ENCODE data around the gene RELA.

Gene RELA

DNA sequence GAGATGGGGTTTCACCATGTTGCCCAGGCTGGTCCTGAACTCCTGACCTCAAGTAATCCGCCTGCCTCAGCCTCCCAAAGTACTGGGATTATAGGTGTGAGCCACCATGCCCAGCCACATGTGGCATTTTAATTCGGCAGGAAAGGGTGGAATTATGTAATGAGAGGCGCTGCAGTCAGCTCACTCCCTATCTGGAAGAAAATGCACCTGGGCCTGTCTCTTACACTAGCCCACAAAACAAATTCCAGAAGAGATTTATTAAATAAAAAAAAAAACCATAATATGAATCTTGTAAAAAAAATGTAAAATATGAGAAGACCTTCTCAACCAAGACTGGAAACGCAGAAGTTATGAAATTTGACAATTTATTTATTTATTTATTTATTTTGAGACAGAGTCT lies 41.1 kb upstream of the RELA start:
- FAIRE-seq = no peak
- DNase-seq (ENCODE audit: insufficient read length, low spot score) = no peak
- TF ChIP-seq, protein P1, sequence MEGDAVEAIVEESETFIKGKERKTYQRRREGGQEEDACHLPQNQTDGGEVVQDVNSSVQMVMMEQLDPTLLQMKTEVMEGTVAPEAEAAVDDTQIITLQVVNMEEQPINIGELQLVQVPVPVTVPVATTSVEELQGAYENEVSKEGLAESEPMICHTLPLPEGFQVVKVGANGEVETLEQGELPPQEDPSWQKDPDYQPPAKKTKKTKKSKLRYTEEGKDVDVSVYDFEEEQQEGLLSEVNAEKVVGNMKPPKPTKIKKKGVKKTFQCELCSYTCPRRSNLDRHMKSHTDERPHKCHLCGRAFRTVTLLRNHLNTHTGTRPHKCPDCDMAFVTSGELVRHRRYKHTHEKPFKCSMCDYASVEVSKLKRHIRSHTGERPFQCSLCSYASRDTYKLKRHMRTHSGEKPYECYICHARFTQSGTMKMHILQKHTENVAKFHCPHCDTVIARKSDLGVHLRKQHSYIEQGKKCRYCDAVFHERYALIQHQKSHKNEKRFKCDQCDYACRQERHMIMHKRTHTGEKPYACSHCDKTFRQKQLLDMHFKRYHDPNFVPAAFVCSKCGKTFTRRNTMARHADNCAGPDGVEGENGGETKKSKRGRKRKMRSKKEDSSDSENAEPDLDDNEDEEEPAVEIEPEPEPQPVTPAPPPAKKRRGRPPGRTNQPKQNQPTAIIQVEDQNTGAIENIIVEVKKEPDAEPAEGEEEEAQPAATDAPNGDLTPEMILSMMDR (IDR thresholded peaks at IDR 0.05; ENCODE audit: insufficient read depth, missing control alignments) = no peak

DNA sequence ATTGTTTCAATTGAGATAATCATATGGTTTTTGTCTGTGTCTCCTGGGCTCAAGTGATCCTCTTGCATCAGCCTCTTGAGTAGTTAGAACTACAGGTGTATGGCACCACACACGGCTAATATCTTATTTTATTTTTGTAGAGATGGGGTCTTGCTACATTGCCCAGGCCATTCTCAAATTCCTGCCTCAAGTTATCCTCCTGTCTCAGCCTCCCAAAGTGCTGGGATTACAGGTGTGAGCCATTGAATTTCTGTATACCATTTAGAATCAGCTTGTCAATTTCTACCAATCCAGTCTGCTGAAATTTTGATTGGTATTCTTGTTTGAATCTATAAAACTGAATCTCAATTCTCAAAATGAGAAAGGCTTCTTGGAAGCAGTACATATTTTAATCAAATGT lies 39.0 kb upstream of the RELA start:
- TF ChIP-seq, protein P1 (IDR thresholded peaks at IDR 0.05; ENCODE audit: insufficient read depth, missing control alignments) = no peak
- no peak for DNase-seq (ENCODE audit: insufficient read length, low spot score)
- FAIRE-seq = no peak

DNA sequence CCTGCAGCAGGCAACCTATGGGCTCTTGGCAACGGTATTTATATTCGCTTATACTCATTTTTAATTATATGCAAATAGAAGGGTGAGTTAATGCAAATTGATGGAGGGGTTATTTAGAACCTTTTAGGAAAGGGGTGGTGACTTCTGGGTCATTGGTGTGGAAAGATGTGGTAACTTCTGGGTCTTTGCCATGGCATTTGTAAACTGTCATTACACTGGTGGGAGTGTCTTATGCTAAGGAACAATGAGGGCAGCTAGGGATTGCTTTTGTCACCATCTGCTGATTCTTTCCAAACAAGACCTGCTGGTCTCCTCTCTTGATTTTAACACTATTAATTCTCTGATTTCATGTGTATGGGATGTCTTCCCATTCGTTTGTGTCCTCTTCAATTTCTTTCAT lies 37.7 kb upstream of the RELA start:
- DNase-seq (ENCODE audit: insufficient read length, low spot score) (no peak), FAIRE-seq (no peak)
- TF ChIP-seq, protein P1 (IDR thresholded peaks at IDR 0.05; ENCODE audit: insufficient read depth, missing control alignments) = no peak

DNA sequence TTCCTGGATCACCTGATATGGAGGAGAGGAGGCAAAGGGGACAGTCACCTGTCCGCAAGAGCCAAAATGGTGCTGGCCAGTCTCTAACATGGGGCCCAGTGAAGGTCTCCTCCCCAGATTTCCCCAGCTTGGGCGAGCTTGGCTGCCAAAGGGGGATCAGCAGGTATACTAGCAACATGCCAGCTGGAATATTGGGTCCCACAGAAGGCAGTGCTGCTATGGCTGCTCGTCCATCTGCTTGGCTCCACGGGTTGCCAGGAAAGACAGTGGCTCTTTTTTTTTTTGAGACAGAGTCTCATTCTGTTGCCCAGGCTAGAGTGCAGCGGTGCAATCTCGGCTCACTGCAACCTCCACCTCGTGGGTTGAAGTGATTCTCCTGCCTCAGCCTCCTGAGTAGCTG lies 36.6 kb upstream of the RELA start:
- DNase-seq (ENCODE audit: insufficient read length, low spot score) = no peak
- TF ChIP-seq, protein P1 (IDR thresholded peaks at IDR 0.05; ENCODE audit: insufficient read depth, missing control alignments) = no peak

DNA sequence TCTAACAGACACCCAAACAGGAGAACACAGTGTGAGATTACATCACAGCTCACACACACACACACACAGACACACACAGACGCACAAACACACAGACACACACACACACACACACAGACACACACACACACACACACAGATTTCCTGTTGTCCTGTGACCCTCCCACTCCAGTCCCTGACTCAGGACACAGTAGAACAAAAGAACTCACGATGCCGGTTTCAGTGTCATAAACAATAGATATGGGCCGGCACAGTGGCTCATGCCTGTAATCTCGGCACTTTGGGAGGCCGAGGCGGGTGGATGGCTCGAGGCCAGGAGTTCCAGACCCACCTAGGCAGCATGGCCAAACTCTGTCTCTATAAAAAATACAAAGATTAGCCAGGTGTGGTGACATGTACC lies 35.5 kb upstream of the RELA start:
- TF ChIP-seq, protein P1 (IDR thresholded peaks at IDR 0.05; ENCODE audit: insufficient read depth, missing control alignments) = no peak
- DNase-seq (ENCODE audit: insufficient read length, low spot score) (no peak), FAIRE-seq (no peak)

More for the DNA sequence above, 36.6 kb upstream of the RELA start:
- no peak for FAIRE-seq

DNA sequence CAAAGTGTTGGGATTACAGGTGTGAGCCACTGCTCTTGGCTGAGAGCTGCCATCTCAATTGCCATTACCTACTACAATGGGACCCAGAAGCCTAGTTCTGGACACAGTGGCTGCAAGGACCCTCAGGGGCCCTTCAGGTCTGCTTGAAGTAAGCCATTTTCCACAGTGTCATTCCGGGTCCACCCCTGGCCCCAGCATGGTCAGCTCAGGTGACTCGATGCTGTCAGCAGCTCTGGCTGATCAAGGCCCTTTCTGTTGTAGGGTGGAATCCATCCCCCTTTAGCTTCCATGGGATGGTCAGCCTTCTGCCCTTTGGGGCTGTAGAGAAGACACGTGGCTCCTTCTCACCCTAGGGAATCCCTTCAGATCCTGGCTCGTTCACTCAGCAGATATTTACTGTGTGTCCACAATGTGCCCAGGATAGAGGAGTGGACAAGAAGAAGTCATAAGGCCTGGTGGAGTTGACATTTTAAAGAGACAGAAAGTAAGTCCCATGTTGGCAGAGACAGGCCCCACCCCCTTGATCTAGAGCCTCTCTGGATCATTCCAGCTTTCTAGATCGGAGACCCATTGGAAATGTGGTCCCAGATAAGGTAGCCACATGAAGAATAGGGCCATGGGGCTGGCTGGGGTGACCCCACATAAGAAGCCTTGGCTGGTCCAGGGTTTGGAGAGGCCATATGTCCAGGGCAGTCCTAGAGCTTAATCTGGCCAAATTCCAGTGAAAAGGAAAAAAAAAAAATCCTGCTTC lies 34.3 kb upstream of the RELA start:
- TF ChIP-seq, protein P1 (IDR thresholded peaks at IDR 0.05; ENCODE audit: insufficient read depth, missing control alignments) = no peak
- DNase-seq (ENCODE audit: insufficient read length, low spot score) (no peak), FAIRE-seq (no peak)

DNA sequence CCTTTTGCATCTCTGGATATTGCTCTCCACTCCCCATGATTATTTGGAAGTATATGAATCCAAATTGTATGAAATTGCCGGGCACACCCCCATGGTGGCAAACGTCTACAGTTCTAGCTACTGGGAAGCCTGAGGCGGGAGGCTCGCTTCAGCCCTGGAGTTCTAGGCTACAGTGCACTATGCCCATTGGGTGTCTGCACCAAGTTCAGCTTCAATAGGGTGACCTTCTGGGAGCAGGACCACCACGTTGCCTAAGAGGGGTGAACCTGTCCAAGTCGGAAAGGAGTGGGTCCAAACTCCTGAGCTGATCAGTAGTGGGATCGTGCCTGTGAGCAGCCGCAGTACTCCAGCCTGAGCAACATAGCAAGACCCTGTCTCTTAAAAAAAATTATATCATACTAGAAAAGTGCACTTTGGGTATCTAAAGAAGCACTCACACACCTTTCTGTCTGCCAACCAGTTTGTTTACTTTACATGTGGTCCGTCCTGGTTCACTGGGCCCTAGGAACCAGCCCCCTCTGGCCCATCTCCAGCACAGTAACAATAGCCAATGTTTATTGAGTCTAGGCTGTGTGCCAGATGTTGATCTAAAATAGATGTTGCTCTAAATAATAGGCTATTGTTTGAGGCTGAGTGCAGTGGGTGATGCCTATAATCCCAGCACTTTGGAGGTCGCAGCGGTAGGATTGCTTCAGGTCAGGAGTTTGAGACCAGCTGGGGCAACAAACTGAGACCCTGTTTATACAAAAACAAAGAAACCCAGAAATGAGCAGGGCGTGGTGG lies 32.9 kb upstream of the RELA start:
- FAIRE-seq (no peak), DNase-seq (ENCODE audit: insufficient read length, low spot score) (no peak)
- TF ChIP-seq, protein P1 (IDR thresholded peaks at IDR 0.05; ENCODE audit: insufficient read depth, missing control alignments) = no peak

Measured in D721Med (cell line).